M059J (cell line): ENCODE data around the gene APOBR. TPM values are rescaled to one million over a fixed set of nuclear protein-coding genes. Genes with fewer than 3 reads are reported as not detected.
"Not testable (repeated sequence)": the region's sequence is repeated elsewhere in the genome, so short reads cannot be mapped to it uniquely, and the experiment has no call there.

Experiments
- DNase-seq: peaks from one replicate; pipeline ENCODE4 v3.0.0-alpha.2; 2012; ENCODE audit warnings: low read depth
- total RNA-seq: library from RNA; depleted of rRNA; stranded (reverse); fragments of >200 nt; shearing (Covaris generic); gene quantifications from 2 replicates; pipeline ENCODE4 v1.2.3, GENCODE V29; 2014; rRNA removed

The APOBR gene, protein sequence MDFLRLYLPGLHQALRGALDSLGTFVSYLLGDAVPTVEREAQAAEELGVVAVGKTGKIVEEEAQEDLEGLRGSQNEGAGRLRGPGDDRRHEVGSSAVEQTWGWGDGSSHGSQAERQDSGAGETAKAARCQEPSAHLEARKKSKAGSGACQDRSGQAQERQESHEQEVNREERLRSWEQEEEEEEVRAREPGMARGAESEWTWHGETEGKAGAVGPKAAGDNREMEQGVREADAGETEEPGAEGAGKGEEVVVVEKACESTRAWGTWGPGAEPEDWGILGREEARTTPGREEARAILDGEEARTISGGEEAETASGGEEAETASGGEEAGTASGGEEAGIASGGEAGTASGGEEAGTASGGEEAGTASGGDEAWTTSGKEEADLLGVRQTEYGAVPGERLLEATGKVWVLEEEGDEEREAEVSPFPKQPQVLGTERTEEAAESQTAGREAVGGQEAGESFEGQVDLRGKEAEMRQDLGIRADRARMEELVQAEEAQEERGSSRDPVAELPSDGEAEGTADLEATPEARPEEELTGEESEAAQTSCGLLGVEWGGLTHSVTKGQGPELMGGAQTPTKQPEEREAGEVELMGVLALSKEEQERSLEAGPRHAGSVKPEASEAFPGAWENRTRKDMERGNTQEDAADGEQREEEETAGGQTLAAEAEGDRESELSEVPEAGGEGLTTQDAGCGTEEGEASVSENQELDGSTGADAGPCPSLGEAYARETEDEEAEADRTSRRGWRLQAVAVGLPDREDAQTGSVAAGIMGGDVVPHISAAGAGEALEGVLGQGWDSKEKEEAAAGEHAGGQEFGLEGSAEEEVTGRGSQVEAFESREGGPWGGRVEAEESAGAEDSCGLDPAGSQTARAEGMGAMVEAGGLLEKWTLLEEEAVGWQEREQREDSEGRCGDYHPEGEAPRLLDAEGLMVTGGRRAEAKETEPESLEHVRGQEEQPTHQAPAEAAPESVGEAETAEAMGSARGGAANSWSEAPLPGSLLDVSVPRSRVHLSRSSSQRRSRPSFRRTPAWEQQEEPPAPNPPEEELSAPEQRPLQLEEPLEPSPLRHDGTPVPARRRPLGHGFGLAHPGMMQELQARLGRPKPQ
- total RNA-seq: not detected in 2 replicates

- peak; percentile 44 for DNase-seq
These were observed at the start of gene APOBR for GRCh38 chr16:28494121-28494851. Gene APOBR (plus strand): TSS chr16:28494643. CDS start chr16:28494682, 39 bp downstream.

DNA sequence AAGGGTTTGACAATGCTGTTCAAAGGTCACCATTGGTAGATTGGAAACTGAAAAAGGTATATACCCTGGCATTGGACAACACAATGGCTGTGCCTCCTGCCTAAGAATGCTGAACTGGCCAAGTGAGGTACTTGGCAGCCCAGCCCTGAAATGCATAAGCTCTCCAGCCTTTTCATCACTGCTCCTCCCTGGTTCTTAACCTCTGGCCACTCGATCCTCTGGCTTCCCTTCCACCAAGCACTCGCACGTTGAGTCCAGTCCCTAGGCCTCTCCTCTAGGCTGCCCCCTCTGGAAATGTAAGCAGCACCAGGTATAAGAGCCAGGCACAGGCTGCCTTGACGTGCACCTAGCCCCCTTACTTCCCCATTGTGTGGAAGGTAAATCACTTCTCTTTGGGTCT lies 48.1 kb upstream of the APOBR start:
- DNase-seq: not testable (repeated sequence)

GRCh38 chr16:28447081-28447480 lies 47.4 kb upstream of the APOBR start:
- DNase-seq: not testable (repeated sequence)

DNA sequence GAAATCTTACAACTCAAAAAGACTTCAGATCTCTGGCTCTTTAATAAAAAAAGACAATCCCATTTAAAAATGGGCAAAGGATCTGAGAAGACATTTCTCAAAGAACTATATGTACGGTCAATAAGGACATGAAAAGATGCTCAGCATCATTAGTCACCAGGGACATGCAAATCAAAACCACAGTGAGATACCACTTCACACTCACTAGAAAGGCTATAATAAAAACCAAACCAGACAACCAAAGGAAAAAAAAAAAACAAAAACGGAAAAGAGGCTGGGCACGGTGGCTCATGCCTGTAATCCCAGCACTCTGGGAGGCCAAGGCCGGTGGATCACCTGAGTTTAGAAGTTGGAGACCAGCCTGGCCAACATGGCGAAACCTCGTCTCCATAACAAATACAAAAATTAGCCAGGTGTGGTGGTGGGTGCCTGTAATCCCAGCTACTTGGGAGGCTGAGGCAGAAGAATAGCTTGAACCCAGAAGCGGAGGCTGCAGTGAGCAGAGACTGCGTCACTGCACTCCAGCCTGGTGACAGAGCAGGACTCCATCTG lies 20.7 kb upstream of the APOBR start:
- DNase-seq: no peak

DNA sequence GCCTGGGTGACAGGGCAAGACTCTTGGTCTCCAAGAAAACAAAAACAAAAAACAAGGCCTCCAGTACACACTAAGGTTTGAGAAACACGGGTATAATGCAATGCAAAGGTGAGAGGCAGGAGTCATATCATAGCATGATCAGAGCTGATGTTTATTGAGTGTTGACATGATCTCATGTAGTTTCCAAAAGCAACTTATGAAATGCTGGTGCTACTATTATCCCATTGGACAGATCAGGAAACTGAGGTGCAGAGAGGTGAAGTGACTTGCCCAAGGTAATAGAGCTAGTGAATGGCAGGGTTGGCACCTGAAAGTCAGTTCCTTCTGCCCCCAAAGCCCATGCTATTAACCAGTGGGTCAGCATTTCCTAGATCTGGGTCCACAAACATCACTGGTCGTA lies 19.2 kb upstream of the APOBR start:
- DNase-seq: no peak

DNA sequence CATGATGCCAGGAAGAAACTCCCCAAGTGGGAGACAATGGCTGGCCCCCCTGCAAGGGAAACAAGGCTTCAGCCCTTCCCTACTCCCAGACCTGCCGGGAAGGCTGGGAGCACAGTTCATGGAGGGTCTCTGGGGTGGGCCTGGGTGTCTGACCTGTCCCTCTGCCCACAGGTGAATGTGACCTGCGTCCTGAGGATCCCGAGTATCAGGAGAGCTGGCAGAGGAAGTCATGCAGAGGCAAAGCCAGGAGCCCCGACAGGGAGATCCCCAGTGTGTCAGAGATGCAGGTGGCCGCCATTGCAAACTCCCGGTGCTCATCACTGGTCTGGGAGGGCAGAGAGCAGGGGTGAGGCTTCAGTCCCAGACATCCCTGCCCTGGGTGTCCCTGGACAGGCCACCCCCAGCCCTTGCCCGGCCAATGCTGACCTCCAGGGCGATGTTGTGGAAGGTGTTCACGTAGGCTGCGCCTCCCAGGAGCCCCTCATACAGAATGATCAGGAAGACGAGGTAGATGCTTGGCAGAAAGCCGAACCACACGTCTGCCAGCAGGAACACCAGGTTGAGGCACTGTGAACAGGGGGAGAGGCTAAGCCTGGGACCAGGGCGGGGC lies 17.0 kb upstream of the APOBR start:
- no peak for DNase-seq

DNA sequence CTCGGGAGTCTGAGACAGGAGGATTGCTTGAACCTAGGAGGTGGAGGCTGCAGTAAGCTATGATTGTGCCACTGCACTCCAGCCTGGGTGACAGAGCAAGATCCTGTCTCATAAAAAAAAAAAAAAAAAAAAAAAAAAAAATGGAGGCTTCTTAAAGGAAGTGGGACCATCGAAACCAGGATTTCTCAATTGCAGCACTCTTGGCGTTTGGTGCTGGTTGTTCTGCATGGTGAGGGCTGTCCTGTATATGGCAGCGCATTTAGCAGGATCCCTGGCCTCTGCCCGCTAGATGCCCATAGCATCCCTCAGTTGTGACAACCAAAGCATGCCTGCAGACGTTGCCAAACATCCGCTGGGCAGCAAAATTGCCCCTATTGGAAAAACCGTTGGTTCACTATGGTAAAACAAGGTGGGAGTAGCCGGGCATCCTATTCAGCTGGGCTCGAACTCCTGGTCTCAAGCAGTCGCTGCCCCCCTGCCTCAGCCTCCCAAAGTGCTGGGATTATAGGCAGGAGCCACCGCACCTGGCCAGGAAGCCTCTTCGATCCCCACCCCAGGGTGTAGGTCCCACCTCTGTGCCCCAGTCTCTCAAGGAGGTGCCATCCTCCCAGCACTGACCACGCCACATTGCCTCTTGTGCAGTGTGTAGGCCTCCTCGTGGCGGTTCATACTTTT lies 15.8 kb upstream of the APOBR start:
- DNase-seq: no peak

- DNase-seq: no peak
These were observed 12.4 kb upstream of the APOBR start for GRCh38 chr16:28482026-28482425.

GRCh38 chr16:28483361-28483760 lies 11.1 kb upstream of the APOBR start:
- DNase-seq: not testable (repeated sequence)

DNA sequence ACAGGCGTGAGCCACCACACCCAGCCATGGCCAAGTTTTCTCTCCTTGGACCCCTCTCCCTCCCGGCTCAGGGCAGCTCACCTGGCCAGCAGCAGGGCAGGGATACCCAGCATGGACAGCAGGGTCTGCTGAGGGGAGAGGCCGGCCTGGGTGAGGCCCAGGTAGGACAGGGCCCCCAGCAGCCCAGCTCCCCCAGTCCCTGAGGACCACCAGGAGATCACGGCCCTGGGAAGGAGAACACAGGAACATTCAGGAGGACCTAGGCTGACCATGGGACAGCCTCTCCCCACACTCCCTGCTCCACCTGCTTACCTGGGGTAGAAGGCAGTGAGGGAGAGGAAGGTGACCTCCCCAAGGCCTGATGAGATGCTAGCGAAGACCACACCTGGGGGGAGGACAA lies 8.2 kb upstream of the APOBR start:
- DNase-seq: no peak

- DNase-seq: peak; percentile 59
These were observed 3.0 kb upstream of the APOBR start for GRCh38 chr16:28491230-28491969.

- DNase-seq: peak; percentile 94
These were observed 2.4 kb upstream of the APOBR start, which contains the start of gene CLN3 for GRCh38 chr16:28491970-28492474. Gene CLN3 (minus strand): TSS chr16:28492074. CDS start chr16:28491759, 315 bp downstream.

DNA sequence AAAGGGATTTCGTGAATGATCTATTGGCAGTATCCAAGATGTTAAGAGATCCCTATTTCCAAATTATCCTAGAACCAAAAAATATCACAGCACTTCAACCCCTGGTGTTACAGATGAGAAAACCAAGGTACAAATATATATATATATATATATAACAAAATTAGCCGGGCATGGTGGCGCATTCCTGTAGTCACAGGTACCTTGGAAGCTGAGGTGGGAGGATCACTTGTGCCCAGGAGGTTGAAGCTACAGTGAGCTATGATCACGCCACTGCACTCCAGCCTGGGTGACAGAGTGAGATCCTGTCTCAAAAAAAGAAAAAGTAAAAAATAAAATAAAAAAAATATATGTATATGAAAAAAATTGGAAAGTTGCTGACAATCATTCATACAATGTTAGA lies 1.9 kb upstream of the APOBR start:
- no peak for DNase-seq

- DNase-seq: no peak
These were observed 803 bp downstream of the APOBR start for GRCh38 chr16:28495098-28495793.

DNA sequence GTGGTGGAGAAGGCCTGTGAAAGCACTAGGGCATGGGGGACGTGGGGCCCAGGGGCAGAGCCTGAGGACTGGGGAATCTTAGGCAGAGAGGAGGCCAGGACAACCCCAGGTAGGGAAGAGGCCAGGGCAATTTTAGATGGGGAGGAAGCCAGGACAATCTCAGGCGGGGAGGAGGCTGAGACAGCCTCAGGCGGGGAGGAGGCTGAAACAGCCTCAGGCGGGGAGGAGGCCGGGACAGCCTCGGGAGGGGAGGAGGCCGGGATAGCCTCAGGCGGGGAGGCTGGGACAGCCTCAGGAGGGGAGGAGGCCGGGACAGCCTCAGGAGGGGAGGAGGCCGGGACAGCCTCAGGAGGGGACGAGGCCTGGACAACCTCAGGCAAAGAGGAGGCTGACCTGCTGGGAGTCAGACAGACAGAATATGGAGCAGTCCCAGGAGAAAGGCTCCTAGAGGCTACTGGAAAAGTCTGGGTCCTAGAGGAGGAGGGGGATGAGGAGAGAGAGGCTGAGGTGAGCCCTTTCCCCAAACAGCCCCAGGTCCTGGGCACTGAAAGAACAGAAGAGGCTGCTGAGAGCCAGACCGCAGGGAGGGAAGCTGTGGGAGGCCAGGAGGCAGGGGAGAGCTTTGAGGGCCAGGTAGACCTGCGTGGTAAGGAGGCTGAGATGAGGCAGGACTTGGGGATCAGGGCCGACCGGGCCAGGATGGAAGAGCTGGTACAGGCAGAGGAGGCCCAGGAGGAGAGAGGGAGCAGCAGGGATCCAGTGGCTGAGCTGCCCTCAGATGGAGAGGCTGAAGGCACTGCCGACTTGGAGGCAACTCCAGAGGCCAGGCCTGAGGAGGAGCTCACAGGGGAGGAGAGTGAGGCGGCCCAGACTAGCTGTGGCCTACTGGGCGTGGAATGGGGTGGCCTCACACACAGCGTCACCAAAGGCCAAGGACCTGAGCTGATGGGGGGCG lies 1.6 kb downstream of the APOBR start:
- DNase-seq: no peak

DNA sequence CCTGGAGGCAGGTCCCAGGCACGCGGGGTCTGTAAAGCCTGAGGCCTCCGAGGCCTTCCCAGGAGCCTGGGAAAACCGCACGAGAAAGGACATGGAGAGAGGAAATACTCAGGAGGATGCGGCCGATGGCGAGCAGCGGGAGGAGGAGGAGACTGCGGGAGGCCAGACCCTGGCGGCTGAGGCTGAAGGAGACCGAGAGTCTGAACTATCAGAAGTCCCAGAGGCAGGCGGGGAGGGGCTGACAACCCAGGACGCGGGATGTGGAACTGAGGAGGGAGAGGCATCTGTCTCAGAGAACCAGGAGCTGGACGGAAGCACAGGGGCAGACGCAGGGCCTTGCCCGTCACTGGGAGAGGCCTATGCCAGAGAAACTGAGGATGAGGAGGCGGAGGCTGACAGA lies 2.4 kb downstream of the APOBR start:
- no peak for DNase-seq

DNA sequence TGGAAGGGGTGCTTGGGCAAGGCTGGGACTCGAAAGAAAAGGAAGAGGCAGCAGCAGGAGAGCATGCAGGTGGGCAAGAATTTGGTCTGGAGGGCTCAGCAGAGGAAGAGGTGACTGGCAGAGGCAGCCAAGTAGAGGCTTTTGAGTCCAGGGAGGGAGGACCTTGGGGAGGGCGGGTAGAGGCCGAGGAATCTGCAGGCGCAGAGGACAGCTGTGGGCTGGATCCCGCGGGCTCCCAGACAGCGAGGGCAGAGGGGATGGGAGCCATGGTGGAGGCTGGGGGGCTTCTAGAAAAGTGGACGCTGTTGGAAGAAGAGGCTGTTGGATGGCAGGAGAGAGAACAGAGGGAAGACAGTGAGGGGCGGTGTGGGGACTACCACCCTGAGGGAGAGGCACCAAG lies 2.9 kb downstream of the APOBR start:
- no peak for DNase-seq
